NCI-H2107 treated with DMSO at 0.1 percent for 48 hours (cell line): Measurements from ENCODE around the gene FOXA3.

ENCODE experiments used
- DNase-seq: peaks from one replicate; lab custom pipeline; 2025; ENCODE audit not compliant: unreplicated experiment; lab: John Stamatoyannopoulos, UW

FOXA3 gene

DNA sequence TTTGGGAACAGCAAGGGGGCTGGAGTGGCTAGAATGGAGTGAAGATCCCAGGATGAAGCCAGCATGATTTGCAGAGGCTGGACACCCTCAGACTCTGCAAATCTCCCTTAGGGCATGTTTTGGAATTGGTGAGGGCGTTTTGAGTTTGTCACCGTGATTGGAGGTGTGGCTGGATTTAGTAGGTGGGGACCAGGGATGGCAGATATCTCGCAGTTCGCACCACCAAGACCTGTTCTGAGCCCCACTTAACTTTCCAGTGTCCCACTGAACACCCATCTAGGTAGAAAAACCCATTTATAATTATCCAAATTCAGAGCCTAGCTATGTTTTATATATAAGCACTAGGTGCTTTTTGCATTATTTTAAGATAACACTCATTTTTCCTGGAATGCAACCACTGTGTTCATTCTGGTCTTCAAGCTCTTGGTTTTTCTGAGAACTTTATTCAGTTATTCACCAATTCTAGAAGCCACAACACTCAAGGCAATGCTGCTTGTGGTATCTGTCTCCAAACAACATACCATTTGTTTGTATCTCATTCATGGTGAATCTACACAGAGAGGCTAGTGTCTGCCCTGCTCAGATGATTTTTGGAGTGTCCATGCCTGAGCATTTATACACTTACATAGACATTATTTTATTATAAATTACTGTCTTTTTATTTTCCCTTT lies 53.4 kb downstream of the FOXA3 start:
- DNase-seq, result no peak

DNA sequence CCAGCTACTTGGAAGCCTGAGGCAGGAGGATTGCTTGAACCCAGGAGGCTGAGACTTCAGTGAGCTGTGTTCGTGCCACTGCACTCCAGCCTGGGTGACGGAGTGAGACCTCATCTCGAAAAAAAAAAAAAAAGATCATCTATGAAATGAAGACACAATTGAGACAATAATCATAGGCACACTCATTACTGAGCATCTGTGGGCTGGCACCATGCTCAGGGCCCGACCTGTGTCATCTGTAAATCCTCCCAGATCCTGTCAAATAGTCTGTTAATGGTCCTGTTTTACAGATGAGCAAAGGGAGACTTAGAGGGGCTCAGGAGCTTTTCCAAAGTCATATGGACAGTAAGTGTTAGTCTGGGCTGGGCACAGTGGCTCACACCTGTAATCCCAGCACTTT lies 54.6 kb downstream of the FOXA3 start:
- no peak for DNase-seq

DNA sequence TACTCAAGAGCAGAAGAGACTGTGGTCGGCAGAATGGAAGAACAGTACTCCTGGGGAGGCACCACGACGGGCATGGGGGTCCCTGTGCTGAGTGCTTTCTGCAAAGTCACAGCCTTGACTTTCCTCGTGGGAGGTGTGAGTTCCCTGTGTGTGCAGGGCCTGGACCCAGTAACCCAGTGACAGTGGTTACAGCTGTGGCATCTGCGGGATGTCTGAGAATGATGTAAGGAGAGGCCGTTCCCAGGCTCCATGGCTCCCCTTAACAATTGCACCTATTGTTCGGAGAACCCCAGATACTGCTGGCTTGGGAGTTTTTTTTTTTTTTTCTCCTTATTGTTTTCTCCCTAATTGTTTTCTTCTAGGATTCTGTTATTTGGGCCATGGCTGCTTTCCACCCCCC lies 55.6 kb downstream of the FOXA3 start:
- DNase-seq, result no peak

DNA sequence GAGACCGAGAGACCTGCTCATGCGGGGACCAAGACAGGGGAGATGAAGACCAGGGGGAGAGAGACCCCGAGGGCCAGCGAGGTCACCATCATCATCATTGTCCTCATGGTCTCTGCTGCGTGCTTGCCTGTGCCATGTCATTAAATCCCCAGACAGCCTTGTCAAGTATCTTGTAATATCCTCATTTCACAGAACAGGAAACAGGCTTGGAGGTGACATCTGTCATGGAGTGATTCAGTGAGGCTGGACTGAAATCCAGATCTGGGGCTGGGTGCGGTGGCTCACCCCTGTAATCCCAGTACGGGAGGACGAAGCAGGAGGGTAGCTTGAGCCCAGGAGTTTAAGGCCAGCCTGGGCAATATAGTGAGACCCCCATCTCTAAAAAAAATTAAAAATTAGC lies 56.3 kb downstream of the FOXA3 start:
- no peak for DNase-seq

DNA sequence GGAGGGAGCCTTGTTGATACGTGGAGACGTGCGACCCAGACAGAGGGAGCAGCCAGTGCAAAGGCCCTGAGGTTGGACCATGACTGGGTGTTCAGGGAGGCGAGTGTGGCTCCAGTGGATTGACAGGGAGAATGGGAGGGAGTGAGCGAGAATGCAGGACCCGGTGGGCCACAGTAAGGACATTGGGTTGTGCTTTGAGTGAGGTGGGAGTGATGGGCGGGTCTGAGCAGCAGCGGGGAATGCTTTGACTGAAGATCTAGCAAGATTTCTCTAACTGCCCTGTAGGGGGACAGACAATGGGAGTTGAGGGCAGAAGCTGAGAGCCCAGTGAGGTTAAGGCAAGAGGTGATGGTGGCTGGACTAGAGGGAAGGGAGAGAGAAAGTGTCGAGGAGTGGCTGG lies 58.2 kb downstream of the FOXA3 start:
- no peak for DNase-seq
